HepG2 (cell line): ENCODE measurements around the gene MEGF10.

ENCODE experiments used
- CC2D1A ChIP-seq: sonication (generic); formaldehyde crosslinking; IDR thresholded peaks from 2 replicates; pipeline ENCODE4 v1.8.1; 2023; ENCODE audit warnings: mild to moderate bottlenecking, missing genetic modification reagents
- EZH2 ChIP-seq: conservative IDR thresholded peaks from 2 replicates; pipeline ENCODE4 v1.6.1; 2012; ENCODE audit warnings: mild to moderate bottlenecking, low read depth, low read length, moderate library complexity
- FLYWCH1 ChIP-seq: sonication (generic); formaldehyde crosslinking; IDR thresholded peaks from 2 replicates; pipeline ENCODE4 v1.8.1; 2023; ENCODE audit warnings: mild to moderate bottlenecking, missing genetic modification reagents
- HCFC1 ChIP-seq: fragments of 150-350 bp; IDR thresholded peaks from 2 replicates; pipeline ENCODE4 v1.6.1; 2014; ENCODE audit warnings: low read depth, low read length
- MAFK ChIP-seq, 2 experiments: IDR thresholded peaks in 1 of 2; conservative IDR thresholded peaks in 1 of 2; 2 replicates each; pipeline ENCODE4 v1.6.1; 2011; ENCODE audit warnings: improper control_type of control experiment in 2 of 2, low read length in 2 of 2
- MXD4 ChIP-seq: IDR thresholded peaks from 2 replicates; pipeline ENCODE4 v1.6.1; 2016; ENCODE audit warnings: mild to moderate bottlenecking, missing biosample characterization, missing genetic modification reagents
- POLR2A ChIP-seq, 2 experiments: IDR thresholded peaks; 2 replicates each; pipeline ENCODE4 v1.6.1; 2011; ENCODE audit warnings: low read depth in 2 of 2, low read length in 2 of 2, mild to moderate bottlenecking in 1 of 2, moderate library complexity in 1 of 2; ENCODE audit not compliant: insufficient read depth in 1 of 2
- STAT5B ChIP-seq: sonication (generic); formaldehyde crosslinking; IDR thresholded peaks from 2 replicates; pipeline ENCODE4 v1.4.0; 2020; ENCODE audit warnings: missing genetic modification reagents
- ZNF468 ChIP-seq: sonication (generic); formaldehyde crosslinking; IDR thresholded peaks from 2 replicates; pipeline ENCODE4 v1.8.0; 2022; ENCODE audit warnings: mild to moderate bottlenecking, moderate library complexity, missing genetic modification reagents
- ZNF558 ChIP-seq: sonication (generic); formaldehyde crosslinking; IDR thresholded peaks from 2 replicates; pipeline ENCODE4 v1.9.0; 2022; ENCODE audit warnings: mild to moderate bottlenecking, missing genetic modification reagents, borderline replicate concordance
- ZNF850 ChIP-seq: sonication (generic); formaldehyde crosslinking; conservative IDR thresholded peaks from 2 replicates; pipeline ENCODE4 v1.9.0; 2021; ENCODE audit warnings: mild to moderate bottlenecking, missing genetic modification reagents
- TF ChIP-seq, protein P1 (sequence below): sonication (generic); formaldehyde crosslinking; IDR thresholded peaks from 2 replicates; pipeline ENCODE4 v1.5.0; 2020; ENCODE audit warnings: mild to moderate bottlenecking, missing genetic modification reagents, moderate library complexity
- TF ChIP-seq, protein P2 (sequence below): sonication (generic); formaldehyde crosslinking; IDR thresholded peaks from 2 replicates; pipeline ENCODE4 v1.4.0; 2020; ENCODE audit warnings: missing genetic modification reagents

DNA sequence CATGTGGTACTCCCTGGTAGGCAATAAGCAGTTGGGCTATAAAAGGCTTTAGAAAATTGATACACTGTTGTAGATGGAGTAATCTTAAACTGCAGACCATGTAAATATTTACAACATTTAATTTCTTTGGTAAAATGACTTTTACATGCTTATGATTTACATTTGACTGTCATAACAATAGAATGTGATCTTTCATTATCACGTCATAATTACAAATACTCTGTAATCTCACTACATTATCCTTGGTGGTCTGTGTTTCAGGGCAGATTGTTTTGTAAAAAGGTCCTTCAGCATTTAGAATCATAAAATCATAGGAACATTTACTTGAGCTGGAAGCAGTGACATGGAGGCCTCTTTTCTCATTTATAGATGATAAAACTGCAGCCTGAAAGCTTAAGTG, 153.6 kb downstream of the MEGF10 start:
- TF ChIP-seq, protein P1, sequence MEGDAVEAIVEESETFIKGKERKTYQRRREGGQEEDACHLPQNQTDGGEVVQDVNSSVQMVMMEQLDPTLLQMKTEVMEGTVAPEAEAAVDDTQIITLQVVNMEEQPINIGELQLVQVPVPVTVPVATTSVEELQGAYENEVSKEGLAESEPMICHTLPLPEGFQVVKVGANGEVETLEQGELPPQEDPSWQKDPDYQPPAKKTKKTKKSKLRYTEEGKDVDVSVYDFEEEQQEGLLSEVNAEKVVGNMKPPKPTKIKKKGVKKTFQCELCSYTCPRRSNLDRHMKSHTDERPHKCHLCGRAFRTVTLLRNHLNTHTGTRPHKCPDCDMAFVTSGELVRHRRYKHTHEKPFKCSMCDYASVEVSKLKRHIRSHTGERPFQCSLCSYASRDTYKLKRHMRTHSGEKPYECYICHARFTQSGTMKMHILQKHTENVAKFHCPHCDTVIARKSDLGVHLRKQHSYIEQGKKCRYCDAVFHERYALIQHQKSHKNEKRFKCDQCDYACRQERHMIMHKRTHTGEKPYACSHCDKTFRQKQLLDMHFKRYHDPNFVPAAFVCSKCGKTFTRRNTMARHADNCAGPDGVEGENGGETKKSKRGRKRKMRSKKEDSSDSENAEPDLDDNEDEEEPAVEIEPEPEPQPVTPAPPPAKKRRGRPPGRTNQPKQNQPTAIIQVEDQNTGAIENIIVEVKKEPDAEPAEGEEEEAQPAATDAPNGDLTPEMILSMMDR (CRISPR knock-in tag): no peak
- no peak for TF ChIP-seq EZH2
- TF ChIP-seq, protein P2, sequence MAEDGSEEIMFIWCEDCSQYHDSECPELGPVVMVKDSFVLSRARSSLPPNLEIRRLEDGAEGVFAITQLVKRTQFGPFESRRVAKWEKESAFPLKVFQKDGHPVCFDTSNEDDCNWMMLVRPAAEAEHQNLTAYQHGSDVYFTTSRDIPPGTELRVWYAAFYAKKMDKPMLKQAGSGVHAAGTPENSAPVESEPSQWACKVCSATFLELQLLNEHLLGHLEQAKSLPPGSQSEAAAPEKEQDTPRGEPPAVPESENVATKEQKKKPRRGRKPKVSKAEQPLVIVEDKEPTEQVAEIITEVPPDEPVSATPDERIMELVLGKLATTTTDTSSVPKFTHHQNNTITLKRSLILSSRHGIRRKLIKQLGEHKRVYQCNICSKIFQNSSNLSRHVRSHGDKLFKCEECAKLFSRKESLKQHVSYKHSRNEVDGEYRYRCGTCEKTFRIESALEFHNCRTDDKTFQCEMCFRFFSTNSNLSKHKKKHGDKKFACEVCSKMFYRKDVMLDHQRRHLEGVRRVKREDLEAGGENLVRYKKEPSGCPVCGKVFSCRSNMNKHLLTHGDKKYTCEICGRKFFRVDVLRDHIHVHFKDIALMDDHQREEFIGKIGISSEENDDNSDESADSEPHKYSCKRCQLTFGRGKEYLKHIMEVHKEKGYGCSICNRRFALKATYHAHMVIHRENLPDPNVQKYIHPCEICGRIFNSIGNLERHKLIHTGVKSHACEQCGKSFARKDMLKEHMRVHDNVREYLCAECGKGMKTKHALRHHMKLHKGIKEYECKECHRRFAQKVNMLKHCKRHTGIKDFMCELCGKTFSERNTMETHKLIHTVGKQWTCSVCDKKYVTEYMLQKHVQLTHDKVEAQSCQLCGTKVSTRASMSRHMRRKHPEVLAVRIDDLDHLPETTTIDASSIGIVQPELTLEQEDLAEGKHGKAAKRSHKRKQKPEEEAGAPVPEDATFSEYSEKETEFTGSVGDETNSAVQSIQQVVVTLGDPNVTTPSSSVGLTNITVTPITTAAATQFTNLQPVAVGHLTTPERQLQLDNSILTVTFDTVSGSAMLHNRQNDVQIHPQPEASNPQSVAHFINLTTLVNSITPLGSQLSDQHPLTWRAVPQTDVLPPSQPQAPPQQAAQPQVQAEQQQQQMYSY (CRISPR knock-in tag): no peak
- TF ChIP-seq STAT5B: no peak
- no peak for TF ChIP-seq ZNF850
- no peak for TF ChIP-seq MXD4 (CRISPR knock-in tag)
- TF ChIP-seq POLR2A (IDR thresholded peaks at IDR 0.05; ENCODE audit: insufficient read depth in 1 of 2, low read depth in 2 of 2, low read length in 2 of 2): no peak
- TF ChIP-seq ZNF468 (CRISPR knock-in tag): no peak
- TF ChIP-seq CC2D1A (CRISPR knock-in tag): no peak
- TF ChIP-seq FLYWCH1 (CRISPR knock-in tag): no peak
- TF ChIP-seq HCFC1: no peak
- TF ChIP-seq MAFK (conservative IDR thresholded peaks at IDR 0.05 in 1 of 2, IDR thresholded peaks at IDR 0.05 in 1 of 2; ENCODE audit: low read length in 2 of 2): no peak
- no peak for TF ChIP-seq ZNF558 (CRISPR knock-in tag)
